HG02571 (cell line): ENCODE results near the gene ADAMTSL5.
A peak's percentile ranks its signal among the peaks of the same experiment; 100 is the strongest.
"Not testable (repeated sequence)": the region's sequence is repeated elsewhere in the genome, so short reads cannot be mapped to it uniquely, and the experiment has no call there.

Experiments
- ATAC-seq: cut with Tn5 transposase; IDR thresholded peaks from one replicate; pipeline ENCODE4 v1.9.1; 2021; ENCODE audit warnings: mild to moderate bottlenecking, moderate library complexity; ENCODE audit not compliant: unreplicated experiment

Gene ADAMTSL5

DNA sequence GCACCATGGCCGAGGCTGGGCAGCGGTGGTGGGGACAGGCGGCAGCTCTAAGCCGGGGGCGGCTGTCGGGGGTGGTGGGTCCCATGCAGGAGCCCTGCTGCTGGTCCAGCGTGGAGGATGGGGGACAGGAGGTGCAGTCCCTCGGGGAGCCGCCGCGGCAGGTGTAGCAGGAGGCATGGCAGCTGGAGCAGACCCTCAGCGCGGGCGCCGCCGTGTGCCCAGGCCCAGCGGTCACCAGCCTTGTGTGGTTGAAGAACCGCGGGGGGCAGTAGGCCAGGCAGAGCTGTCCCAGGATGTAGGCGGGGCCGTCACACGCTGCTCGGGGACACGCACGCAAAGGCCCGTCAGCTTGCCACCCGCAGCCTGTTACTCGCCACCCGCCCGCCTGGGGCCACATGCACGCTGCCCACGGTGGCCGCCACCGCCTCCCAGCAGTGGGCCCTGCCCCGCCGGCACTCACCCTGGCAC is 30.9 kb downstream of the ADAMTSL5 start:
- ATAC-seq, result no peak

GRCh38 chr19:1481224-1481892 is 31.5 kb downstream of the ADAMTSL5 start:
- ATAC-seq, result no peak

DNA sequence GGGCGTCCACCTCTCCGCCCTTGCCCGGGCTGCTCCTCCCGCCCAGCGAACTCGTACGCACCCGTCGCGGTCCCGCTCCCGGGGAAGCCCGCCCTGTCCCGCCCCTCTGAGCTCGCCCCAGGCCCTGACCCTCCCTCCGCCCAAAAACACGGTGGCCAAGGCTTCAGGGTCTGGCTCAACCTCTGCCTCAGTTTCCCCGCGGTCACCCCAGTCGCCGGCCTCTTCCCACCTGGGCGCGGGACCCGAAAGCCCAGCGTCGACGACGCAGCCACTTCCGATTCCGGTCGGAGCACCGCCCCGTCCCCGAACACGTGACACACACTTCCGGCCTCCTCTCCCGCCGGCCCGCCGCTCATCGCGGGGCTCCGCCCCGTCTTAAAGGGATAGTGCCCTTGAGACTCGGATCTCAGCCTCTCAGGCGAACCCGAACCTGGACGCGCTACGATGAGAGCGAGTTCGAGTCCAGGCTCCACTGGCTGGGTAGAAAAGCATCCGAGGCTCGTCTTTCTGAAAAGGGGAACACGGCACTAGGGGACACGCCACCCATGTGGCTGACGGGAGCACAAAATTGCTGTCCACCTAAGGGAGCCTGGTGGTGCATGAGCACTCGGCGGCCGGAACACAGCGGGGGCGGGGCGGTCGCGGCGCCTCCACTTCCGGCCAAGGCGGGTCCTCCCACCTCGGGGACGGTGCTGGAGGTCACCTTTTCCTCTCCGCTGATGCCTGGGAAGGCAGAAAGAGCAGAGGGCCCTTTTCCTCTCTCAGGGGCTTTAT is 33.7 kb downstream of the ADAMTSL5 start, which contains the start of gene C19orf25:
C19orf25 (minus strand) TSS at position 282 of the 774 bp plus-strand sequence. CDS start 312 bp downstream, outside the sequence.
- peak; percentile 71 for ATAC-seq

GRCh38 chr19:1477056-1477455 is 35.8 kb downstream of the ADAMTSL5 start:
- not testable (repeated sequence) for ATAC-seq

- no peak for ATAC-seq
Measured at GRCh38 chr19:1475751-1476437, 36.9 kb downstream of the ADAMTSL5 start.

DNA sequence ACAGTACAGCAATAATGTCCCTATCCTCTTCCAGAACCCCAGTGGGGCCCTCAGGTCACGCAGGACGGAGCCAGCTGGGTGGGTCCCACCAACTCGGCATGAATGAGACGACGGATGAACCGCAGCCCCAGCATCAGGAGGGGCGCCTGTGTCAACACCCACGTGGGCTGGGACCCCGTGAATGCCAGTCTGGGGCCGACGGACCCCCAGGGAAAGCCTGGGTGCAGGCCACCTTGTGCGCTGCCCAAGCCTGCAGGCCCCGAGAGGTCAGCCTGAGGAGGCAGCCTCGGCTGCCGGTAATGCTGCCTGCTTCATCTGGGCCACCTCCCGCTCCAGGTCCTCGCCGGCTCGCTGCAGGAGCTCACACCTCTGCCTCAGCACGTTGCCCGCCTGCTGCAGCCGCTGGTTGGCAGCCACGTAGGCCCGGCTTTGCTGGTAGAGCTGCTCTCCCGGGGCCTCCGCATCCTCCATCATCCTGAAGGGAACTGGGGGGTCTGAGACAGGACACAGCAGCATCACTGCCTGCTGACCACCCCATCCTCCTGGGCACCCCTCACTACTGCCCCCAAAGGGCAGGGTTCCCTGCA is 38.0 kb downstream of the ADAMTSL5 start:
- no peak for ATAC-seq

- ATAC-seq, result no peak
Measured at GRCh38 chr19:1474011-1474764, 38.6 kb downstream of the ADAMTSL5 start.

DNA sequence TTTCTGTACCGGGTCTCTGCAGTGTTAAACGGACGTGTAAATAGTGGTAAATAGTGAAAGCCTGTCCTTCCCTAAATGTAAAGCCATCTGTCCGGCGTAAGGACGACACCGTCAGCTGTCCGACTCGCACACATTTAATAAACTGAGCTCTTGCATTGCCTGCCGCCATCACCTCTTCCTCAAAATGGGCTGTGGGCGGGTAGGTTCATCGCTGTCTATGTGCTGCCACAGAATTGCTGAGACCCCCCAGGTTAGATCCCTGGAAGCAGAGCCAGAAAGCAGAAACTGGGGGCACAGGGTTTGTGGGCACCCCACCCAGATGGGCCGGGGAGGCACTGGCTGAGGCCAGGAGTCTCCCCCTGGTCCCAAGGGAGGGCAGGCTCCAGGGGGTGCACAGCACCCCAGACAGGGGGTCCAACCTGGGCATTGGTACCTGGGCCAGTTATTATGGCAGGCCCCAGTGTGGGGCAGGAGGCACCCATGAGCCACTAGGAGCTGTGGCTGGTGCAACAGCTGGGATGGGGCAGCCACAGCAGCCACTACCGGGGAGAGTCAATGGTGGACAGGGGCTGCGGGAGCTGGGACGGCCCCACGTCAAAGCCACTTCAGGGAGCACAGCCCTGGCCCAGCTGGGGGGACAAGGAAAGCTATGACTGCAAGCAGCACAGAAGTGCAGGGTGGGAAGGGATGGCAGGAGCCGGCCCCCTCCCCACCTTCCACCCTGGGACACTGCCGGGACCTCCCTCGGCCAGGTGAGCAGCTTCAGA is 39.6 kb downstream of the ADAMTSL5 start:
- no peak for ATAC-seq

DNA sequence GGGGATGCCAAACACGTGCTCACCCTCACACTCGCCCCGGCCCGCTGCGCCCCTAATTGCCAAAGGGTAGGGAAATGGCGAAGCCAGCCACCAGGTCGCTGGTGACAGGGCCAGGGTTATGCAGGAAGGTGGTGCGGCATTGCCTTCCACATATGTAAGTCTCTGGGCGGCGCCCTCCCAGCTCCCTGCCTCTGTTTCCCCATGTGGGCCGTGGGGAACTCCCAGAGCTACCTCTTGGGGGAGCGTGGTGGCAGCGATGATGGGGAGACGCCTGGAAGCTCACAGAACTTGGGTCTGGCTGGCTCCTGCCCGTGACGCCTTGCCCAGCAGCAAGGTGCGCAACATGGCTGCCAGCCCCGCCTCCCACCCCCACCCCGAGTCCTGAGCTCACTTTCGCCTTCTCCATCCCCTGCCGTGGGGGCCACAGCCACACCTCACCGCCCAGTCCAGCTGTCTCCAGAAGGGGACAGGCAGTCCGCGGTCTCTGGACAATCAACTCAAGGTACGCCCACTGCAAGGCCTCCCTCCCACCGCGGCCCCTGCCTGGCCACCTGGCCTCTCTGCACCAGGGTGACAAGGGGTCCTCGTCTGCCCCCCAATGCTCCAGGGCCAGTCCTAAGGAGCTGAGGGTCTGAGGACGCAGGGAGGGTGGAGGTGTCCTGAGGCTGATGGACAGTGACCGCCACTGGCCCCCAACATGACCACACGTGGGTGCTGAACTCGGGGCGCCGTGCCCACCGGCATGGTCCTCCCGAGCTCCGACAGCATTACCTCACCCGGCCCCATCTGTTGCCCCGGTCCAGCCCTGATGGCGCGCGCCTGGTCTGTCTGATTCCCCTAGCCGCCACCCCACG is 40.4 kb downstream of the ADAMTSL5 start:
- no peak for ATAC-seq

DNA sequence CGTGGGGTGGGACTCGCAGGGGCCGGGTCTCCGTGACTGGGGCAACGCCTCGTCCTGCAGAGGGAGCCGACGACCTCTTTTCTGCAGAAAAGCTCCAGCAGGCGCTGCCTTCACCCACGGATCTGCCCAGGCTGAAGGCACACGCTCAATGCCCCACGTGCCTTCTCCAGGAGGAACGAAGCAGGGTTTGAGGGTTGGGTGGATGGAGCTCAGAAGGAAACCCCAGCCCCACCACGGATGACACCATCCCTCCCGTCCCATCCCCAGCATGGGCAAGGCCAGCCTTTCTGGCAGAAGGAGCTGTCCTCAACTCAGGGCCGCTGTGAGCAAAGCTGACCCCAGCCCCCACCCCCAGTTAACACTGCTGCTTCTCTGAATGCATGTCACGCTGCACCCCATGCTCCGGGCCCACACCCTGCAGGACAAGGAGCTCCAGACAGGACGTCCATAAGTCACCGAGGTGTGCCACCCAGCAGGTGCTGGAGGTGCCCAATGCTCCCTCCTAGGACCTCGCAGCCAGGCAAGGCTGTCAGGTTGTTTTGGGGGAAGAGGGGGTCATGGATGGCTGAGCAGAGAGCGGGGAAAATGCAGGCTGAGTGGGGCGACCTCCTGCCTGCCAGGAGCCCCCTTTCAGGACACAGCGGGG is 41.2 kb downstream of the ADAMTSL5 start:
- no peak for ATAC-seq

GRCh38 chr19:1471010-1471514 is 41.8 kb downstream of the ADAMTSL5 start:
- no peak for ATAC-seq

DNA sequence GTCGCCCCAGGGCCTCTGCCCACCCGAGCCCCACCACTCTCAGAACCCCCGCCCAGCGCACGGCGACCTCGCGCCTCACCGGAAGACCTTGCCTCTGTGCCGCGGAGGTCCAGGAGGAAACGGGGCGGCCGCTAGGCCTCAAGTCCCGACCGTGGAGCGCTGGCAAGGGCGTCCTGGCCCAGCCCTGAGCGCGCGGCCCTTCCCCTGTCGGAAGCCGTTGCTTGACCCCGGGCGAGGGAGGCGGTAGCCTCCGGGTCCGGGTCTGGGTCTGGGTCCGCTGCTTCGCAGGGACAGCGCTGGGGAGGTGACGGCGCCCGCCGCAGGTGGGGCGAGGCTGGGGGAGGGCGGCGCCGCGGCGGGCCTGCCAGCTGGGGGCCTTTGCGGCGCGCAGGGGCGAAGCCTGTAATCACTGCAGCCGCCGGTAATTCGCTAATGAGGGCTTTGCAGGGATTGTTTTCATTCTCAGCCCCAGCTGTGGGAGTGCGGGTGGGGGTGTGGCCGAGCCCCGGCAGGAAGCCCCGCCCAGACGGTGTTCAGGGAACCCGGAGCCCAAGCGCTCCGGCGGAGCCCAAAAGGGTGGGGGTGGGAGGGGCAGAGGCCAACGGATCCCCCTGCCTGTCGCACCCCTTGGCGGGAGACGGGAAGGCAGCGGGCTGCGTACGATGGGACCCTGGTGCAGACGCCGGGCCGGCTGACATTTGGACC is 42.4 kb downstream of the ADAMTSL5 start:
- no peak for ATAC-seq

GRCh38 chr19:1470055-1470304 is 42.8 kb downstream of the ADAMTSL5 start:
- ATAC-seq, result no peak

DNA sequence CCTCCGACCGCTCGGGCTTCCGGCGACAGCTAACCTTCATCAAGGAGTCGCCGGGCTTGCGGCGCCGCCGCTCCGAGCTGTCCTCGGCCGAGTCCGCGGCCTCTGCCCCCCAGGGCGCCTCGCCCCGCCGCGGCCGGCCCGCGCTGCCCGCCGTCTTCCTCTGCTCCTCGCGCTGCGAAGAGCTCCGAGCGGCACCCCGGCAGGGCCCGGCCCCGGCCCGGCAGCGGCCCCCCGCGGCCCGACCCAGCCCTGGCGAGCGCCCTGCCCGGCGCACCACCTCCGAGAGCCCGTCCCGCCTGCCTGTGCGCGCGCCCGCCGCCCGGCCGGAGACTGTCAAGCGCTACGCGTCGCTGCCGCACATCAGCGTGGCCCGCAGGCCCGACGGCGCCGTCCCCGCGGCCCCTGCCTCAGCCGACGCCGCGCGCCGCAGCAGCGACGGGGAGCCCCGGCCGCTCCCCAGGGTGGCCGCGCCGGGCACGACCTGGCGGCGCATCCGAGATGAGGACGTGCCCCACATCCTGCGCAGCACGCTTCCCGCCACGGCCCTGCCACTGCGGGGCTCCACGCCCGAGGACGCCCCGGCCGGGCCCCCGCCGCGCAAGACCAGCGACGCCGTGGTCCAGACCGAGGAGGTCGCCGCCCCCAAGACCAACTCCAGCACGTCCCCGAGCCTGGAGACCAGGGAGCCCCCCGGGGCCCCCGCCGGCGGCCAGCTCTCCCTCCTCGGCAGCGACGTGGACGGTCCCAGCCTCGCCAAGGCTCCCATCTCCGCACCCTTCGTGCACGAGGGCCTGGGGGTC is 43.4 kb downstream of the ADAMTSL5 start:
- no peak for ATAC-seq

DNA sequence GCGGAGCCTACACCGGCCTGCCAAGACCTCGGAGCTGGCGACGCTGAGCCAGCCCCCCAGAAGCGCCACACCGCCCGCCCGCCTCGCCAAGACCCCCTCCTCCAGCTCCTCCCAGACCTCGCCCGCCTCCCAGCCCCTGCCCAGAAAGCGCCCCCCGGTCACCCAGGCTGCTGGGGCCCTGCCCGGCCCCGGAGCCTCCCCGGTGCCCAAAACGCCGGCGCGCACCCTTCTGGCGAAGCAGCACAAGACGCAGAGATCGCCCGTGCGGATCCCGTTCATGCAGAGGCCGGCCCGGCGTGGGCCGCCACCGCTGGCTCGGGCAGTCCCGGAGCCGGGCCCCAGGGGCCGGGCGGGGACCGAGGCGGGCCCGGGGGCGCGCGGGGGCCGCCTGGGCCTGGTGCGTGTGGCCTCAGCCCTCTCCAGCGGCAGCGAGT is 44.0 kb downstream of the ADAMTSL5 start:
- ATAC-seq, result no peak

DNA sequence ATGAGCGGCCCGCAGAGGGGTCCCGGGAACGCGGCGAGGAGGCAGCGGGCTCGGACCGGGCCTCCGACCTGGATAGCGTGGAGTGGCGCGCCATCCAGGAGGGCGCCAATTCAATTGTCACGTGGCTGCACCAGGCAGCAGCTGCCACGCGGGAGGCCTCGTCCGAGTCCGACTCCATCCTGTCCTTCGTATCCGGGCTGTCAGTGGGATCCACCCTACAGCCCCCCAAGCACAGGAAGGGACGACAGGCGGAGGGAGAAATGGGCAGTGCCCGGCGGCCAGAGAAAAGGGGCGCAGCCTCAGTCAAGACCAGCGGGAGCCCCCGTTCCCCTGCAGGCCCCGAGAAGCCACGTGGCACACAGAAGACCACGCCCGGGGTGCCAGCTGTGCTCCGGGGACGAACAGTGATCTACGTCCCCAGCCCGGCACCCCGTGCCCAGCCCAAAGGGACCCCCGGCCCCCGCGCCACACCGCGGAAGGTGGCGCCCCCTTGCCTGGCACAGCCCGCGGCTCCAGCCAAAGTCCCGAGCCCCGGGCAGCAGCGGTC is 44.5 kb downstream of the ADAMTSL5 start:
- no peak for ATAC-seq
